GM15510 (cell line): Measurements from ENCODE around the gene DPT.

ENCODE experiments used
- POLR2A ChIP-seq: IDR thresholded peaks from 3 replicates; pipeline ENCODE4 v1.6.1; 2011; ENCODE audit warnings: borderline replicate concordance; ENCODE audit not compliant: insufficient read length; ENCODE audit errors: extremely low read depth

The DPT gene

DNA sequence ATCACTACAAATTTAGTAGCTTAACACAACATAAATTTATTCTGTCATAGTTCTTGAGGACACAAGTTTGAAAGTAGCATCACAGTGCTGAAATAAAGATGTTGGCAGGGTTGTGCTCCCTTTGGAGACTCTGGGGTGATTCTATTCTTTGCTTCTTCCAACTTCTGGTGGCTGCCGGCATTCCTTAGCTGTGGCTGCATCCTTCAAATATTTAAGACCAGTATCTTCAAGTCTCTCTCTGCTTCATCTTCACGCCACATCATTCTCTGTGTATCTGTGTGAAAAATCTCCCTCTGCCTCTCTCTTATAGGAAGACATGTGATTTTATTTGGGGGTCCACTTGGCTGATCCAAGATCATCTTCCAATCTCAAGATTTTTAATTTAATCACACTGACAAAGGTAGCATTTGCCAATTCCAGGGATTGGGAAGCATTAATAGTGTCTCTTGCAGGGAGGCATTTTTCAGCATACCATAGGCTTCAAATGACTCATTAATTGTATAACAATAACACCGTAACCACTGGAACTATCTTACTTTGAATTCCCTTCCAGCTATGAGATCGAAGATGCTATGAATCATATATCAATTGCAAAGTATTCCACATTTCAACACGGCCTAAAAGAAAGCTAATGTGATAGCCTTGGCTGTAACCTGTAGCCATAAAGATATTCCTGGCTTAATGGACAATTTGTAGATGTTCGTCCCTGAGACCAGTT lies 74.6 kb downstream of the DPT start:
- TF ChIP-seq POLR2A = no peak

DNA sequence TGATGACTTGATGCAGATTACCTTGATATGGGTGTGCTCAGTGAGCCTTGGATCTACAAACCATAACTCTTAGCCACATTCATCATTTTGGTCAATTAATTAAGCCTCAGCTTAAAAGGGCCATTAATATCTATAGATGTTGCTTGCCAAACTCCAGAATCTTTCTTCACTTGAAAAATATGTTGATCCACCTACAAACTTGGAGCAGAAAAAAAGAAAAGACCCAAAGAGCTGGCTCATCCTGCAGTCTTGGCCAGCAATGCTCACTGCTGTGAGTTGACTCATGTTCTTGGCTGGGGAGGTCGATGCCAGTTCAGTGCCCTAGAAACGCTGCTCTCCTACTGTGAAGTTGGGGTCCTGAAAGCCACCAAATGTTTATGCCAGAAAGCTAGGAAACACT lies 75.4 kb downstream of the DPT start:
- TF ChIP-seq POLR2A = no peak

DNA sequence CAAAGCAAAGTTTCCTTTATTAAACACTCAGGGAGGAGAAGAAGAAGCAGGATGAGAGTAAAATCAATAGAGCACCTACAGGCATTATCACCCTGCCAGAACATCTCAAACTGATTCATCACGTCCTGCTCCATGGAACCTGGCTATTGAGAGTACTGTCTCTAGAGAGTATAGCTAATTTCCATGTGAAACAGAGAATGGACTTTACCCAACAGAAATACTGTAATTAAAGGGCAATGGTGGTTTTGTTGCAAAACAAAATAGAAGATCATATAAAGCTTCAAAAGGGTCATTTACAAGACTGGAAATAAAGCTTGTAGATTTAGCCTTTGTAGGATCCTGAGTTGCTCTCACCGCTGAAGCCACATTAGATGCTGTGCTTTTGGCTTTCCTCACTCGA lies 83.3 kb downstream of the DPT start:
- TF ChIP-seq POLR2A = no peak
